Cardiac fibroblast (primary cell): ENCODE results near the gene TMIGD2.
A peak's percentile ranks its signal among the peaks of the same experiment; 100 is the strongest.
"Not testable (repeated sequence)": the region's sequence is repeated elsewhere in the genome, so short reads cannot be mapped to it uniquely, and the experiment has no call there.

Experiments used
- DNase-seq, 2 donors: peaks; one replicate each; pipeline versions ENCODE4 v3.0.0 to v3.0.0-alpha.2; 2010; ENCODE audit warnings: low read depth in 2 of 2
- H3K4me3 ChIP-seq, 2 donors: replicated peaks in 1 of 2; 1 replicate in 1 of 2; 2 replicates in 1 of 2; pipeline ENCODE4 v1.5.1; 2011; ENCODE audit warnings: low read depth in 2 of 2, low read length in 2 of 2, mild to moderate bottlenecking in 2 of 2, moderate library complexity in 1 of 2
- TF ChIP-seq, protein P1 (sequence below): IDR thresholded peaks from one replicate; pipeline ENCODE4 v1.5.1; 2011; ENCODE audit warnings: low read depth, mild to moderate bottlenecking, low read length, inconsistent platforms

TMIGD2 gene

GRCh38 chr19:4246767-4247593, 55.2 kb downstream of the TMIGD2 start, which contains the start of gene YJU2:
Gene YJU2 (plus strand): TSS chr19:4247080. CDS start chr19:4247147, 67 bp downstream.
- DNase-seq: peak; percentile 100
- TF ChIP-seq, protein P1, sequence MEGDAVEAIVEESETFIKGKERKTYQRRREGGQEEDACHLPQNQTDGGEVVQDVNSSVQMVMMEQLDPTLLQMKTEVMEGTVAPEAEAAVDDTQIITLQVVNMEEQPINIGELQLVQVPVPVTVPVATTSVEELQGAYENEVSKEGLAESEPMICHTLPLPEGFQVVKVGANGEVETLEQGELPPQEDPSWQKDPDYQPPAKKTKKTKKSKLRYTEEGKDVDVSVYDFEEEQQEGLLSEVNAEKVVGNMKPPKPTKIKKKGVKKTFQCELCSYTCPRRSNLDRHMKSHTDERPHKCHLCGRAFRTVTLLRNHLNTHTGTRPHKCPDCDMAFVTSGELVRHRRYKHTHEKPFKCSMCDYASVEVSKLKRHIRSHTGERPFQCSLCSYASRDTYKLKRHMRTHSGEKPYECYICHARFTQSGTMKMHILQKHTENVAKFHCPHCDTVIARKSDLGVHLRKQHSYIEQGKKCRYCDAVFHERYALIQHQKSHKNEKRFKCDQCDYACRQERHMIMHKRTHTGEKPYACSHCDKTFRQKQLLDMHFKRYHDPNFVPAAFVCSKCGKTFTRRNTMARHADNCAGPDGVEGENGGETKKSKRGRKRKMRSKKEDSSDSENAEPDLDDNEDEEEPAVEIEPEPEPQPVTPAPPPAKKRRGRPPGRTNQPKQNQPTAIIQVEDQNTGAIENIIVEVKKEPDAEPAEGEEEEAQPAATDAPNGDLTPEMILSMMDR: peak; percentile 48
- H3K4me3 ChIP-seq: peak within 1 kb of the TSS; percentile 70 to 84

DNA sequence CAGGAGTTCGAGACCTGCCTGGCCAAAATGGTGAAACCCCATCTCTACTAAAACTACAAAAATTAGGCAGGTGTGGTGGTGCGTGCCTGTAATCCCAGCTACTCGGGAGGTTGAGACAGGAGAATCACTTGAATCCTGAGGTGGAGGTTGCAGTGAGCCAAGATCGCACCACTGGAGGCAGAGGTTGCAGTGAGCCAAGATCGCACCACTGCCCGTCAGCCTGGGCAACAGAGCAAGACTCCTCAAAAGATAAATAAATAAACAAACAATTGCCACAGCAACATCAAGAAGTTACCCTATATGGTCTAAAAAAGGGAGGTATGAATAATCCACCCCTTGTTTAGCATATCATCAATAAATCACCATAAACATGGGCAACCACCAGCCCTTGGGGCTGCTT, 56.3 kb downstream of the TMIGD2 start:
- H3K4me3 ChIP-seq, DNase-seq: not testable (repeated sequence)
